Sigmoid colon (tissue), 7 donors: ENCODE data around the gene ZBTB39. TPM values are rescaled to one million over a fixed set of nuclear protein-coding genes. Genes with fewer than 3 reads are reported as not detected.
"Not testable (repeated sequence)": the region's sequence is repeated elsewhere in the genome, so short reads cannot be mapped to it uniquely, and the experiment has no call there.

ENCODE experiments used
- DNase-seq: peaks from one replicate; pipeline ENCODE4 v3.0.0-alpha.2; 2019
- H3K27ac ChIP-seq, 4 donors: fragments of 200-600 bp; sonication (generic); one replicate each; pipeline ENCODE4 v1.5.1; 2016 to 2019; ENCODE audit warnings: mild to moderate bottlenecking in 1 of 4
- H3K27me3 ChIP-seq, 3 donors: fragments of 200-600 bp; sonication (generic); one replicate each; pipeline ENCODE4 v1.5.1; 2019; ENCODE audit warnings: mild to moderate bottlenecking in 1 of 3
- H3K36me3 ChIP-seq, 4 donors: fragments of 200-600 bp; sonication (generic); one replicate each; pipeline ENCODE4 v1.5.1; 2016 to 2019
- H3K4me1 ChIP-seq, 4 donors: fragments of 200-600 bp; sonication (generic); one replicate each; pipeline ENCODE4 v1.5.1; 2017 to 2019
- H3K4me3 ChIP-seq, 4 donors: fragments of 200-600 bp; sonication (generic); one replicate each; pipeline ENCODE4 v1.5.1; 2017 to 2019; ENCODE audit warnings: mild to moderate bottlenecking in 2 of 4, moderate library complexity in 1 of 4
- H3K9me3 ChIP-seq, 4 donors: fragments of 200-600 bp in 3 of 4; sonication (generic) in 3 of 4; one replicate each; pipeline versions ENCODE4 v1.5.1 to v1.6.1; 2013 to 2019
- EP300 ChIP-seq, 4 donors: sonication (generic); formaldehyde crosslinking; IDR thresholded peaks; one replicate each; pipeline ENCODE4 v1.6.1; 2017; ENCODE audit warnings: antibody characterized with exemption in 4 of 4
- POLR2A ChIP-seq, 2 donors: fragments of 450-650 bp; IDR thresholded peaks; one replicate each; pipeline ENCODE4 v1.6.1; 2016; ENCODE audit warnings: antibody characterized with exemption in 2 of 2, mild to moderate bottlenecking in 2 of 2, moderate library complexity in 2 of 2
- POLR2AphosphoS5 ChIP-seq, 4 donors: sonication (generic); formaldehyde crosslinking; IDR thresholded peaks; one replicate each; pipeline ENCODE4 v1.6.1; 2017; ENCODE audit warnings: antibody characterized with exemption in 4 of 4
- WGBS, 2 donors: extraction: QIAGEN DNeasy Blood & Tissue Kit; methylation state at CpG; one replicate each; pipeline ENCODE4 v1.1.7; 2013; 5-methylcytosine and 5-hydroxymethylcytosine counted together
- intact Hi-C: fragments of 100-400 bp; cut with DNase I; formaldehyde crosslinking; loops from one replicate; pipeline ENCODE4 v1.15.1; 2023
- polyA plus RNA-seq, 3 donors: library from polyadenylated mRNA; stranded (reverse); fragments of 200-250 nt; gene quantifications; one replicate each; pipeline ENCODE4 v1.2.3, GENCODE V29; 2013
- total RNA-seq, 4 donors: library from RNA; depleted of rRNA; stranded (reverse); fragments of >200 nt; gene quantifications; one replicate each; pipeline ENCODE4 v1.1.0, GENCODE V29; 2016
- TF ChIP-seq, protein P1 (sequence below), 4 experiments: fragments of 450-650 bp in 3 of 4; fragments of 200-600 bp in 1 of 4; IDR thresholded peaks; one replicate each; pipeline ENCODE4 v1.5.1; 2016 to 2019; ENCODE audit warnings: antibody characterized with exemption in 4 of 4, mild to moderate bottlenecking in 3 of 4, moderate library complexity in 2 of 4
- donor health status: healthy with polysubstance abuse.
- donor health status: Bipolar disorder and iron deficiency.
- donor health status: healthy.

ZBTB39 gene
- total and polyA plus RNA-seq, 7 donors = 0.69 to 6.4 (median 5.0) TPM

GRCh38 chr12:56965124-56965523 lies 41.2 kb downstream of the ZBTB39 start:
- WGBS, 2 donors = 98 to 99% methylated on average over 4 of the region's 4 CpGs
- intact Hi-C loops, H3K36me3 ChIP-seq, H3K9me3 ChIP-seq, H3K4me3 ChIP-seq, H3K27me3 ChIP-seq, DNase-seq, H3K27ac ChIP-seq, H3K4me1 ChIP-seq: not testable (repeated sequence)

- H3K36me3 ChIP-seq, H3K9me3 ChIP-seq, H3K4me1 ChIP-seq, H3K27ac ChIP-seq, DNase-seq, H3K4me3 ChIP-seq, H3K27me3 ChIP-seq, intact Hi-C loops: not testable (repeated sequence)
- WGBS, 2 donors = 95 to 98% methylated on average over 18 of the region's 27 CpGs
Measured at GRCh38 chr12:56963557-56963956, 42.8 kb downstream of the ZBTB39 start.

DNA sequence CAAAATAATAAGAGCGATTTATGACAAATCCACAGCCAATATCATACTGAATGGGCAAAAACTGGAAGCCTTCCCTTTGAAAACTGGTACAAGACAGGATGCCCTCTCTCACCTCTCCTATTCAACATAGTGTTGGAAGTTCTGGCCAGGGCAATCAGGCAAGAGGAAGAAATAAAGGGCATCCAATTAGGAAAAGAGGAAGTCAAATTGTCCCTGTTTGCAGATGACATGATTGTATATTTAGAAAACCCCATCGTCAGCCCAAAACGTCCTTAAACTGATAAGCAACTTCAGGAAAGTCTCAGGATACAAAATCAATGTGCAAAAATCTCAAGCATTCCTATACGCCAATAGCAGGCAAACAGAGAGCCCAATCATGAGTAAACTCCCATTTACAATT lies 44.1 kb downstream of the ZBTB39 start:
- H3K9me3 ChIP-seq, H3K36me3 ChIP-seq, H3K4me3 ChIP-seq, DNase-seq, H3K4me1 ChIP-seq, H3K27me3 ChIP-seq, intact Hi-C loops, H3K27ac ChIP-seq: not testable (repeated sequence)
- WGBS, 2 donors = 65 to 73% methylated on average over 4 of the region's 4 CpGs

- Histone ChIP-seq H3K27ac (no peak overlapping the region), H3K36me3 (no peaks in the 10 kb centered on the region), H3K4me3 (no peak overlapping the region), H3K4me1 (no peaks in the 10 kb centered on the region), H3K9me3 (peaks cover 0 to 5% (median 0%) of the 10 kb centered on the region in 4 donors), H3K27me3 (no peaks in the 10 kb centered on the region)
- intact Hi-C loops = no loop called here
- 66 to 79% methylated on average over 2 of the region's 2 CpGs for WGBS, 2 donors
- TF ChIP-seq POLR2AphosphoS5 (IDR thresholded peaks at IDR 0.05) (no peak), POLR2A (IDR thresholded peaks at IDR 0.05) (no peak), EP300 (IDR thresholded peaks at IDR 0.05) (no peak)
- TF ChIP-seq, protein P1, sequence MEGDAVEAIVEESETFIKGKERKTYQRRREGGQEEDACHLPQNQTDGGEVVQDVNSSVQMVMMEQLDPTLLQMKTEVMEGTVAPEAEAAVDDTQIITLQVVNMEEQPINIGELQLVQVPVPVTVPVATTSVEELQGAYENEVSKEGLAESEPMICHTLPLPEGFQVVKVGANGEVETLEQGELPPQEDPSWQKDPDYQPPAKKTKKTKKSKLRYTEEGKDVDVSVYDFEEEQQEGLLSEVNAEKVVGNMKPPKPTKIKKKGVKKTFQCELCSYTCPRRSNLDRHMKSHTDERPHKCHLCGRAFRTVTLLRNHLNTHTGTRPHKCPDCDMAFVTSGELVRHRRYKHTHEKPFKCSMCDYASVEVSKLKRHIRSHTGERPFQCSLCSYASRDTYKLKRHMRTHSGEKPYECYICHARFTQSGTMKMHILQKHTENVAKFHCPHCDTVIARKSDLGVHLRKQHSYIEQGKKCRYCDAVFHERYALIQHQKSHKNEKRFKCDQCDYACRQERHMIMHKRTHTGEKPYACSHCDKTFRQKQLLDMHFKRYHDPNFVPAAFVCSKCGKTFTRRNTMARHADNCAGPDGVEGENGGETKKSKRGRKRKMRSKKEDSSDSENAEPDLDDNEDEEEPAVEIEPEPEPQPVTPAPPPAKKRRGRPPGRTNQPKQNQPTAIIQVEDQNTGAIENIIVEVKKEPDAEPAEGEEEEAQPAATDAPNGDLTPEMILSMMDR (IDR thresholded peaks at IDR 0.05) = no peak
- DNase-seq = no peak
Measured at GRCh38 chr12:56958422-56958821, 47.9 kb downstream of the ZBTB39 start.

DNA sequence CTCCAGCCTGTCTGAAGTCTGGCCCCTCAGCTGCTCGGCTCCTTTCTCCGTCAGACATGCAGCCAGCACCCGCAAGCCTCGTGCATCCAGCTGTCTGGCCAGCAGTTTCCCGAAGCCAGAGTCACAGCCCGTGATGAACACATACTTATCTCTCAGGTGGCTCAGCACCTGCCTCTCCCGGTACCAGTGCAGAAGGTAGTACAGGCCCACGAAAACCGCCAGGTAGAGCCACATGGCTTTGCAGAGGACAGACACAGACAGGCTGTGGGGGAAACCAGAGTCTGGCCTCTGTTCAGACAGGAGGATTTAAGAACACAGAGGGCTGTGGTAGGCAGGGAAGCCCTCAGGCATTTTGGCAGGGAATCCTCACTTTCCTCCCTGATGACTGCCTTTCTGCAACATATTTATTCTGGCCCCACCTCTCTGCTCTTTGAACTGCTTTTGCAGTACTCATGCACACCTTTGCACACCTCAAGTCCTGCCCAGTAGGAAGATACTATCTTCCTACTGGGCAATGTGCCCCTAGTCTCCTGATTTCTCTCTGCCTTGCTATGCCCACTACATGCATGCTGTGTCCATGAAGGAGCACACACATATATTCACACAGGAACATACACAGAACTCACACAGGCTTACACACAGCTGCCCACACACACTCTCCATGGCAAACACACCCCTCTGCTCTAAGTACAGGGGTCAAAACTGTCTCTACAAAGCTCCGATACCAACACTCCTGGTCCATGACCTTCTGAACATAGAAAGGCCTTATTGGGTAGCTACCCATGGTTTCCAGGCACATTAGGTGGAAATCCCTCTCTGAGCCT lies 48.9 kb downstream of the ZBTB39 start, which contains the start of gene RDH16:
RDH16 (minus strand) TSS at position 380 of the 824 bp plus-strand sequence; CDS start at position 234, 146 bp downstream.
- no peak for DNase-seq
- H3K4me1 ChIP-seq = no peaks in the 10 kb centered on the region
- TF ChIP-seq, protein P1 (IDR thresholded peaks at IDR 0.05) = no peak
- no peak for TF ChIP-seq EP300 (IDR thresholded peaks at IDR 0.05)
- no peak for TF ChIP-seq POLR2AphosphoS5 (IDR thresholded peaks at IDR 0.05)
- no peak for TF ChIP-seq POLR2A (IDR thresholded peaks at IDR 0.05)
- H3K4me3 ChIP-seq = no peak within 1 kb of the TSS
- H3K27ac ChIP-seq = no peak within 1 kb of the TSS
- H3K27me3 ChIP-seq = no peaks in the 10 kb centered on the region
- intact Hi-C loops = no loop called here
- H3K9me3 ChIP-seq = peaks cover 0 to 5% (median 0%) of the 10 kb centered on the region in 4 donors
- WGBS, 2 donors = 25 to 78% methylated on average over 10 of the region's 10 CpGs
- H3K36me3 ChIP-seq = no peaks in the 10 kb centered on the region

- Histone ChIP-seq H3K27me3 (no peaks in the 10 kb centered on the region), H3K36me3 (no peaks in the 10 kb centered on the region), H3K27ac (no peak overlapping the region), H3K4me3 (no peak overlapping the region), H3K4me1 (no peaks in the 10 kb centered on the region), H3K9me3 (peaks cover 0 to 5% (median 0%) of the 10 kb centered on the region in 4 donors)
- intact Hi-C loops = no loop called here
- DNase-seq = no peak
- no peak for TF ChIP-seq POLR2A (IDR thresholded peaks at IDR 0.05)
- TF ChIP-seq POLR2AphosphoS5 (IDR thresholded peaks at IDR 0.05) = no peak
- no peak for TF ChIP-seq EP300 (IDR thresholded peaks at IDR 0.05)
- TF ChIP-seq, protein P1 (IDR thresholded peaks at IDR 0.05) = no peak
- 73 to 80% methylated on average over 2 of the region's 2 CpGs for WGBS, 2 donors
Measured at GRCh38 chr12:56955631-56956256, 50.6 kb downstream of the ZBTB39 start.
